ENCODE measurements around the gene EXOC2.

DNA sequence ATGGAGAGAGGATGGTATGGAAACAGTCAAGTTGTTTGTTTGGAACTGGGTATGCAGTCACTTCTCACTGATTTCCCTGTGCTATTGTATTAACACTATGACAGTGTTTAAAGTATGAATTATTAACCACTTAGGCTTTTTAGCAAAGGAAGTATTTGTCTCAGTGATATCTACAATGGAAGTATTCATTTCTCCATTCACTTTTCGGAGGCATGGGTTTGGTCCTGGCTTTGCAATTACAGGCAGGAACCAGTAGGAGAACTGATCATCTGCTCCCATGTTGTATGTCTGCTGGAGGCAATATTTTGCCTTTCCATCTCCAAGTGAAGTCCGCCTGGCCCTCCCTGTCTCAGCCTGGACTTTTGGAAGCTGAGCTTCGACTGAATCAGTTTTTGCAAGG lies 30.6 kb upstream of the EXOC2 start:
- TF ChIP-seq, protein P1, sequence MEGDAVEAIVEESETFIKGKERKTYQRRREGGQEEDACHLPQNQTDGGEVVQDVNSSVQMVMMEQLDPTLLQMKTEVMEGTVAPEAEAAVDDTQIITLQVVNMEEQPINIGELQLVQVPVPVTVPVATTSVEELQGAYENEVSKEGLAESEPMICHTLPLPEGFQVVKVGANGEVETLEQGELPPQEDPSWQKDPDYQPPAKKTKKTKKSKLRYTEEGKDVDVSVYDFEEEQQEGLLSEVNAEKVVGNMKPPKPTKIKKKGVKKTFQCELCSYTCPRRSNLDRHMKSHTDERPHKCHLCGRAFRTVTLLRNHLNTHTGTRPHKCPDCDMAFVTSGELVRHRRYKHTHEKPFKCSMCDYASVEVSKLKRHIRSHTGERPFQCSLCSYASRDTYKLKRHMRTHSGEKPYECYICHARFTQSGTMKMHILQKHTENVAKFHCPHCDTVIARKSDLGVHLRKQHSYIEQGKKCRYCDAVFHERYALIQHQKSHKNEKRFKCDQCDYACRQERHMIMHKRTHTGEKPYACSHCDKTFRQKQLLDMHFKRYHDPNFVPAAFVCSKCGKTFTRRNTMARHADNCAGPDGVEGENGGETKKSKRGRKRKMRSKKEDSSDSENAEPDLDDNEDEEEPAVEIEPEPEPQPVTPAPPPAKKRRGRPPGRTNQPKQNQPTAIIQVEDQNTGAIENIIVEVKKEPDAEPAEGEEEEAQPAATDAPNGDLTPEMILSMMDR (IDR thresholded peaks at IDR 0.05) = no peak
- no peak for TF ChIP-seq POLR2A (IDR thresholded peaks at IDR 0.05)

All from thyroid gland (tissue), 4 donors.